ENCODE measurements around the gene PPFIA2.

Gene PPFIA2

GRCh38 chr12:81441629-81442028, 317.5 kb downstream of the PPFIA2 start:
- no peaks in the 10 kb centered on the region for H3K27me3 ChIP-seq (ENCODE audit: control insufficient read depth, insufficient read depth, low read length)
- H3K4me3 ChIP-seq (ENCODE audit: low read depth, low read length): no peak overlapping the region
- no peaks in the 10 kb centered on the region for H3K9me3 ChIP-seq (ENCODE audit: control insufficient read depth, insufficient read depth, low read depth, low read length)
- no peaks in the 10 kb centered on the region for H3K4me1 ChIP-seq (ENCODE audit: control insufficient read depth, insufficient read depth, low read length)
- H3K36me3 ChIP-seq (ENCODE audit: control insufficient read depth, insufficient read depth, low read length): no peaks in the 10 kb centered on the region
- no peak overlapping the region for H3K9ac ChIP-seq (ENCODE audit: low read length)
- H3K27ac ChIP-seq (ENCODE audit: low read depth, low read length): no peak overlapping the region

GRCh38 chr12:81440001-81440400, 319.1 kb downstream of the PPFIA2 start:
- Histone ChIP-seq H3K9ac (ENCODE audit: low read length) (no peak overlapping the region), H3K4me3 (ENCODE audit: low read depth, low read length) (no peak overlapping the region), H3K27me3 (ENCODE audit: control insufficient read depth, insufficient read depth, low read length) (no peaks in the 10 kb centered on the region), H3K4me1 (ENCODE audit: control insufficient read depth, insufficient read depth, low read length) (no peaks in the 10 kb centered on the region), H3K9me3 (ENCODE audit: control insufficient read depth, insufficient read depth, low read depth, low read length) (no peaks in the 10 kb centered on the region), H3K27ac (ENCODE audit: low read depth, low read length) (no peak overlapping the region), H3K36me3 (ENCODE audit: control insufficient read depth, insufficient read depth, low read length) (no peaks in the 10 kb centered on the region)

- H3K27me3 ChIP-seq (ENCODE audit: control insufficient read depth, insufficient read depth, low read length): no peaks in the 10 kb centered on the region
- H3K9ac ChIP-seq (ENCODE audit: low read length): no peak overlapping the region
- no peak overlapping the region for H3K4me3 ChIP-seq (ENCODE audit: low read depth, low read length)
- no peaks in the 10 kb centered on the region for H3K4me1 ChIP-seq (ENCODE audit: control insufficient read depth, insufficient read depth, low read length)
- no peaks in the 10 kb centered on the region for H3K36me3 ChIP-seq (ENCODE audit: control insufficient read depth, insufficient read depth, low read length)
- no peak overlapping the region for H3K27ac ChIP-seq (ENCODE audit: low read depth, low read length)
- H3K9me3 ChIP-seq (ENCODE audit: control insufficient read depth, insufficient read depth, low read depth, low read length): no peaks in the 10 kb centered on the region
Measured at GRCh38 chr12:81439344-81439743, 319.8 kb downstream of the PPFIA2 start.

- Histone ChIP-seq H3K27ac (ENCODE audit: low read depth, low read length) (no peak overlapping the region), H3K27me3 (ENCODE audit: control insufficient read depth, insufficient read depth, low read length) (no peaks in the 10 kb centered on the region), H3K4me1 (ENCODE audit: control insufficient read depth, insufficient read depth, low read length) (no peaks in the 10 kb centered on the region), H3K4me3 (ENCODE audit: low read depth, low read length) (no peak overlapping the region), H3K9me3 (ENCODE audit: control insufficient read depth, insufficient read depth, low read depth, low read length) (no peaks in the 10 kb centered on the region), H3K9ac (ENCODE audit: low read length) (no peak overlapping the region), H3K36me3 (ENCODE audit: control insufficient read depth, insufficient read depth, low read length) (no peaks in the 10 kb centered on the region)
Measured at GRCh38 chr12:81417056-81417455, 342.1 kb downstream of the PPFIA2 start.

GRCh38 chr12:81416571-81416970, 342.6 kb downstream of the PPFIA2 start:
- Histone ChIP-seq H3K27ac (ENCODE audit: low read depth, low read length) (no peak overlapping the region), H3K4me1 (ENCODE audit: control insufficient read depth, insufficient read depth, low read length) (no peaks in the 10 kb centered on the region), H3K36me3 (ENCODE audit: control insufficient read depth, insufficient read depth, low read length) (no peaks in the 10 kb centered on the region), H3K9ac (ENCODE audit: low read length) (no peak overlapping the region), H3K4me3 (ENCODE audit: low read depth, low read length) (no peak overlapping the region), H3K27me3 (ENCODE audit: control insufficient read depth, insufficient read depth, low read length) (no peaks in the 10 kb centered on the region), H3K9me3 (ENCODE audit: control insufficient read depth, insufficient read depth, low read depth, low read length) (no peaks in the 10 kb centered on the region)

- peaks cover 4% of the 10 kb centered on the region; the same call in 1 of the 2 replicates for H3K4me1 ChIP-seq (ENCODE audit: control insufficient read depth, insufficient read depth, low read length)
- H3K4me3 ChIP-seq (ENCODE audit: low read depth, low read length): no peak overlapping the region
- H3K36me3 ChIP-seq (ENCODE audit: control insufficient read depth, insufficient read depth, low read length): no peaks in the 10 kb centered on the region
- no peaks in the 10 kb centered on the region for H3K9me3 ChIP-seq (ENCODE audit: control insufficient read depth, insufficient read depth, low read depth, low read length)
- H3K9ac ChIP-seq (ENCODE audit: low read length): no peak overlapping the region
- no peak overlapping the region for H3K27ac ChIP-seq (ENCODE audit: low read depth, low read length)
- no peaks in the 10 kb centered on the region for H3K27me3 ChIP-seq (ENCODE audit: control insufficient read depth, insufficient read depth, low read length)
Measured at GRCh38 chr12:81414441-81414840, 344.7 kb downstream of the PPFIA2 start.

- Histone ChIP-seq H3K9me3 (ENCODE audit: control insufficient read depth, insufficient read depth, low read depth, low read length) (no peaks in the 10 kb centered on the region), H3K36me3 (ENCODE audit: control insufficient read depth, insufficient read depth, low read length) (no peaks in the 10 kb centered on the region), H3K9ac (ENCODE audit: low read length) (no peak overlapping the region), H3K4me1 (ENCODE audit: control insufficient read depth, insufficient read depth, low read length) (peaks cover 4% of the 10 kb centered on the region; the same call in 1 of the 2 replicates), H3K4me3 (ENCODE audit: low read depth, low read length) (no peak overlapping the region), H3K27me3 (ENCODE audit: control insufficient read depth, insufficient read depth, low read length) (no peaks in the 10 kb centered on the region), H3K27ac (ENCODE audit: low read depth, low read length) (no peak overlapping the region)
Measured at GRCh38 chr12:81412940-81413339, 346.2 kb downstream of the PPFIA2 start.

- Histone ChIP-seq H3K4me3 (ENCODE audit: low read depth, low read length) (no peak overlapping the region), H3K36me3 (ENCODE audit: control insufficient read depth, insufficient read depth, low read length) (no peaks in the 10 kb centered on the region), H3K9ac (ENCODE audit: low read length) (no peak overlapping the region), H3K4me1 (ENCODE audit: control insufficient read depth, insufficient read depth, low read length) (peaks cover 2% of the 10 kb centered on the region; the same call in 1 of the 2 replicates), H3K9me3 (ENCODE audit: control insufficient read depth, insufficient read depth, low read depth, low read length) (no peaks in the 10 kb centered on the region), H3K27ac (ENCODE audit: low read depth, low read length) (no peak overlapping the region), H3K27me3 (ENCODE audit: control insufficient read depth, insufficient read depth, low read length) (no peaks in the 10 kb centered on the region)
Measured at GRCh38 chr12:81403348-81403747, 355.8 kb downstream of the PPFIA2 start.

GRCh38 chr12:81401241-81401640, 357.9 kb downstream of the PPFIA2 start:
- Histone ChIP-seq H3K9me3 (ENCODE audit: control insufficient read depth, insufficient read depth, low read depth, low read length) (no peaks in the 10 kb centered on the region), H3K36me3 (ENCODE audit: control insufficient read depth, insufficient read depth, low read length) (no peaks in the 10 kb centered on the region), H3K4me1 (ENCODE audit: control insufficient read depth, insufficient read depth, low read length) (peaks cover 3% of the 10 kb centered on the region; the same call in 1 of the 2 replicates), H3K4me3 (ENCODE audit: low read depth, low read length) (no peak overlapping the region), H3K9ac (ENCODE audit: low read length) (no peak overlapping the region), H3K27me3 (ENCODE audit: control insufficient read depth, insufficient read depth, low read length) (no peaks in the 10 kb centered on the region), H3K27ac (ENCODE audit: low read depth, low read length) (no peak overlapping the region)

- H3K4me1 ChIP-seq (ENCODE audit: control insufficient read depth, insufficient read depth, low read length): peaks cover 3% of the 10 kb centered on the region; the same call in 1 of the 2 replicates
- no peak overlapping the region for H3K4me3 ChIP-seq (ENCODE audit: low read depth, low read length)
- H3K9ac ChIP-seq (ENCODE audit: low read length): no peak overlapping the region
- no peaks in the 10 kb centered on the region for H3K27me3 ChIP-seq (ENCODE audit: control insufficient read depth, insufficient read depth, low read length)
- H3K27ac ChIP-seq (ENCODE audit: low read depth, low read length): no peak overlapping the region
- no peaks in the 10 kb centered on the region for H3K9me3 ChIP-seq (ENCODE audit: control insufficient read depth, insufficient read depth, low read depth, low read length)
- H3K36me3 ChIP-seq (ENCODE audit: control insufficient read depth, insufficient read depth, low read length): no peaks in the 10 kb centered on the region
Measured at GRCh38 chr12:81400024-81400423, 359.1 kb downstream of the PPFIA2 start.

GRCh38 chr12:81395431-81395830, 363.7 kb downstream of the PPFIA2 start:
- no peaks in the 10 kb centered on the region for H3K9me3 ChIP-seq (ENCODE audit: control insufficient read depth, insufficient read depth, low read depth, low read length)
- H3K4me3 ChIP-seq (ENCODE audit: low read depth, low read length): no peak overlapping the region
- H3K27me3 ChIP-seq (ENCODE audit: control insufficient read depth, insufficient read depth, low read length): no peaks in the 10 kb centered on the region
- H3K36me3 ChIP-seq (ENCODE audit: control insufficient read depth, insufficient read depth, low read length): no peaks in the 10 kb centered on the region
- H3K9ac ChIP-seq (ENCODE audit: low read length): no peak overlapping the region
- no peak overlapping the region for H3K27ac ChIP-seq (ENCODE audit: low read depth, low read length)
- H3K4me1 ChIP-seq (ENCODE audit: control insufficient read depth, insufficient read depth, low read length): peaks cover 3% of the 10 kb centered on the region; the same call in 1 of the 2 replicates

GRCh38 chr12:81389550-81390099, 369.5 kb downstream of the PPFIA2 start:
- Histone ChIP-seq H3K4me3 (ENCODE audit: low read depth, low read length) (no peak overlapping the region), H3K27me3 (ENCODE audit: control insufficient read depth, insufficient read depth, low read length) (no peaks in the 10 kb centered on the region), H3K36me3 (ENCODE audit: control insufficient read depth, insufficient read depth, low read length) (no peaks in the 10 kb centered on the region), H3K4me1 (ENCODE audit: control insufficient read depth, insufficient read depth, low read length) (no peaks in the 10 kb centered on the region), H3K27ac (ENCODE audit: low read depth, low read length) (no peak overlapping the region), H3K9me3 (ENCODE audit: control insufficient read depth, insufficient read depth, low read depth, low read length) (no peaks in the 10 kb centered on the region), H3K9ac (ENCODE audit: low read length) (no peak overlapping the region)

Data from HUES6 (cell line).